Liver (tissue), 3 donors: ENCODE results near the gene EFCAB10.
"Not testable (repeated sequence)": the region's sequence is repeated elsewhere in the genome, so short reads cannot be mapped to it uniquely, and the experiment has no call there.

Source experiments
- TF ChIP-seq, protein P1 (sequence below): fragments of 150-350 bp; IDR thresholded peaks from 2 replicates; pipeline ENCODE4 v1.5.1; 2017; ENCODE audit warnings: improper control_type of control experiment, low read depth, low read length; ENCODE audit not compliant: missing input control
- TF ChIP-seq, protein P2 (sequence below): IDR thresholded peaks from 2 replicates; pipeline ENCODE4 v1.6.1; 2016; ENCODE audit warnings: antibody characterized with exemption, mild to moderate bottlenecking
- TF ChIP-seq, protein P3 (sequence below): IDR thresholded peaks from 2 replicates; pipeline ENCODE4 v1.6.1; 2016; ENCODE audit warnings: antibody characterized with exemption
- TF ChIP-seq, protein P4 (sequence below): IDR thresholded peaks from 2 replicates; pipeline ENCODE4 v1.6.1; 2016; ENCODE audit warnings: antibody characterized with exemption
- donor health status: healthy.
- donor health status: healthy.

DNA sequence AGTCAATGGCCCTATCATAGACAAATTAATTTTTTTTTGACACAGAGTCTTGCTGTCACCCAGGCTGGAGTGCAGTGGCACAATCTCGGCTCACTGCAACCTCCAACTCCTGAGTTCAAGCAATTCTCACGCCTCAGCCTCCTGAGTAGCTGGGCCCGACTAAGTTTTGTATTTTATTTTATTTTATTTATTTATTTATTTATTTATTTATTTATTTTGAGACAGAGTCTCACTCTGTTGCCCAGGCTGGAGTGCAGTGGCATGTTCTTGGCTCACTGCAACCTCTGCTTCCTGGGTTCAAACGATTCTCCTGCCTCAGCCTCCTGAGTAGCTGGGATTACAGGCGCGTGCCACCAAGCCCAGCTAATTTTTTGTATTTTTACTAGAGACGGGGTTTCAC is 65.7 kb downstream of the EFCAB10 start:
- TF ChIP-seq, protein P1, sequence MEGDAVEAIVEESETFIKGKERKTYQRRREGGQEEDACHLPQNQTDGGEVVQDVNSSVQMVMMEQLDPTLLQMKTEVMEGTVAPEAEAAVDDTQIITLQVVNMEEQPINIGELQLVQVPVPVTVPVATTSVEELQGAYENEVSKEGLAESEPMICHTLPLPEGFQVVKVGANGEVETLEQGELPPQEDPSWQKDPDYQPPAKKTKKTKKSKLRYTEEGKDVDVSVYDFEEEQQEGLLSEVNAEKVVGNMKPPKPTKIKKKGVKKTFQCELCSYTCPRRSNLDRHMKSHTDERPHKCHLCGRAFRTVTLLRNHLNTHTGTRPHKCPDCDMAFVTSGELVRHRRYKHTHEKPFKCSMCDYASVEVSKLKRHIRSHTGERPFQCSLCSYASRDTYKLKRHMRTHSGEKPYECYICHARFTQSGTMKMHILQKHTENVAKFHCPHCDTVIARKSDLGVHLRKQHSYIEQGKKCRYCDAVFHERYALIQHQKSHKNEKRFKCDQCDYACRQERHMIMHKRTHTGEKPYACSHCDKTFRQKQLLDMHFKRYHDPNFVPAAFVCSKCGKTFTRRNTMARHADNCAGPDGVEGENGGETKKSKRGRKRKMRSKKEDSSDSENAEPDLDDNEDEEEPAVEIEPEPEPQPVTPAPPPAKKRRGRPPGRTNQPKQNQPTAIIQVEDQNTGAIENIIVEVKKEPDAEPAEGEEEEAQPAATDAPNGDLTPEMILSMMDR: not testable (repeated sequence)
- TF ChIP-seq, protein P2, sequence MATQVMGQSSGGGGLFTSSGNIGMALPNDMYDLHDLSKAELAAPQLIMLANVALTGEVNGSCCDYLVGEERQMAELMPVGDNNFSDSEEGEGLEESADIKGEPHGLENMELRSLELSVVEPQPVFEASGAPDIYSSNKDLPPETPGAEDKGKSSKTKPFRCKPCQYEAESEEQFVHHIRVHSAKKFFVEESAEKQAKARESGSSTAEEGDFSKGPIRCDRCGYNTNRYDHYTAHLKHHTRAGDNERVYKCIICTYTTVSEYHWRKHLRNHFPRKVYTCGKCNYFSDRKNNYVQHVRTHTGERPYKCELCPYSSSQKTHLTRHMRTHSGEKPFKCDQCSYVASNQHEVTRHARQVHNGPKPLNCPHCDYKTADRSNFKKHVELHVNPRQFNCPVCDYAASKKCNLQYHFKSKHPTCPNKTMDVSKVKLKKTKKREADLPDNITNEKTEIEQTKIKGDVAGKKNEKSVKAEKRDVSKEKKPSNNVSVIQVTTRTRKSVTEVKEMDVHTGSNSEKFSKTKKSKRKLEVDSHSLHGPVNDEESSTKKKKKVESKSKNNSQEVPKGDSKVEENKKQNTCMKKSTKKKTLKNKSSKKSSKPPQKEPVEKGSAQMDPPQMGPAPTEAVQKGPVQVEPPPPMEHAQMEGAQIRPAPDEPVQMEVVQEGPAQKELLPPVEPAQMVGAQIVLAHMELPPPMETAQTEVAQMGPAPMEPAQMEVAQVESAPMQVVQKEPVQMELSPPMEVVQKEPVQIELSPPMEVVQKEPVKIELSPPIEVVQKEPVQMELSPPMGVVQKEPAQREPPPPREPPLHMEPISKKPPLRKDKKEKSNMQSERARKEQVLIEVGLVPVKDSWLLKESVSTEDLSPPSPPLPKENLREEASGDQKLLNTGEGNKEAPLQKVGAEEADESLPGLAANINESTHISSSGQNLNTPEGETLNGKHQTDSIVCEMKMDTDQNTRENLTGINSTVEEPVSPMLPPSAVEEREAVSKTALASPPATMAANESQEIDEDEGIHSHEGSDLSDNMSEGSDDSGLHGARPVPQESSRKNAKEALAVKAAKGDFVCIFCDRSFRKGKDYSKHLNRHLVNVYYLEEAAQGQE: not testable (repeated sequence)
- TF ChIP-seq, protein P3, sequence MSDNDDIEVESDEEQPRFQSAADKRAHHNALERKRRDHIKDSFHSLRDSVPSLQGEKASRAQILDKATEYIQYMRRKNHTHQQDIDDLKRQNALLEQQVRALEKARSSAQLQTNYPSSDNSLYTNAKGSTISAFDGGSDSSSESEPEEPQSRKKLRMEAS: not testable (repeated sequence)
- TF ChIP-seq, protein P4, sequence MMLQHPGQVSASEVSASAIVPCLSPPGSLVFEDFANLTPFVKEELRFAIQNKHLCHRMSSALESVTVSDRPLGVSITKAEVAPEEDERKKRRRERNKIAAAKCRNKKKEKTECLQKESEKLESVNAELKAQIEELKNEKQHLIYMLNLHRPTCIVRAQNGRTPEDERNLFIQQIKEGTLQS: not testable (repeated sequence)
